Nephron progenitor cell (in vitro differentiated cells): ENCODE measurements around the gene MYH6.

Source experiments
- DNase-seq: peaks from one replicate; pipeline ENCODE4 v3.0.0; 2021
- H3K27ac Mint-ChIP-seq: 2 replicates; pipeline ENCODE4 v1.8.0; 2021; ENCODE audit warnings: mild to moderate bottlenecking, moderate library complexity, mixed read lengths
- H3K27me3 Mint-ChIP-seq: 2 replicates; pipeline ENCODE4 v1.8.0; 2021; ENCODE audit warnings: mild to moderate bottlenecking, low read depth, mixed read lengths; ENCODE audit not compliant: poor library complexity
- H3K36me3 Mint-ChIP-seq: 2 replicates; pipeline ENCODE4 v1.8.0; 2021; ENCODE audit warnings: low read depth, mixed read lengths
- H3K4me1 Mint-ChIP-seq: 2 replicates; pipeline ENCODE4 v1.8.0; 2021; ENCODE audit warnings: mixed read lengths
- H3K4me3 Mint-ChIP-seq: 2 replicates; pipeline ENCODE4 v1.8.0; 2021; ENCODE audit warnings: mild to moderate bottlenecking, moderate library complexity, mixed read lengths
- H3K9me3 Mint-ChIP-seq: 2 replicates; pipeline ENCODE4 v1.8.0; 2021; ENCODE audit warnings: mild to moderate bottlenecking, moderate library complexity, mixed read lengths
- CTCF ChIP-seq: fragments of 200-600 bp; sonication (generic); IDR thresholded peaks from 2 replicates; pipeline ENCODE4 v1.5.0; 2021; ENCODE audit warnings: antibody characterized with exemption

MYH6 gene

DNA sequence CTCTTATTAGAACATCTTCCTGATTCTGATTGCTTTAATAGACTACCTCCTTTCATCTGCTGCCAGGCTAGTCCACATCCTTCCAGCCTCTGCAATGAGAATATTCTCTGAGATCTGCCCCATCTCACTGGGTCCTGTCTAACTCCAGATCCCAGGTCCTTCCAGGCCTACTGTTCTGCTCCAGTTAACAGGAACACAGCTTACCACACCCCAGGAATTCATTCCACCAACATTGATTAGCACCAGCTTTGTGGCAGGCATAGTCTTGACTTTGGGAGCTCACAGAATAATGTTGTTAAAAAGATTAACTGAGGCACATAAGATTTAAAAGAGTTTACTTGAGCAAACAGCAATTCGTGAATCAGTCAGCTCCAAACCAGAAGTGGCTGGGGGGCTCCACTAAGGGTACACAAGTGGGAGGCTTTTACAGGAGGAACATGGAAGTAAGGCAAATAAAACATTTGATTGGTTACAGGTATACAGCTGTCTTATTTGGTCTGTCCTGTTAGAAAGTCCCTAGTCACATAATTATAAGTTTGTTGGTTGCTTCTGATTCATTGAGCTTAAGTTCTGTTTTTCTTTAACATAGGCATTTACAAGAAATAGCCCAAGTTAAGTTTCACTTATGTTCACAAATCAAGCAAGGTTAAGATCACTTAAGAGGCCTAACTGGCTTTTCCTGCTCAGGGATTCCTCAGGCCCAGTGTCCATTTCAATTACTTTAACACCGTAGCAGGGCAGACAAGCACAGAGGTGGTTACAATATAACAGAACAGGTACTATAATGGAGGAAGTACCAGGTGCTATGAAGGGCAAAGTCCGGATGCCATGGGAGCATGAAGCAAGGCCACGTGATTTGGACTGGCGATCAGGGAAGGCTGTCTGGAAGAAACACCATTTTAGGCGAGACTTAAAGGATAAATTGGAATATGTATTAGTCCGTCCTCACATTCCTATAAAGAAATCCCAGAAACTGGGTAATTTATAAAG is 39.6 kb upstream of the MYH6 start:
- H3K36me3 Mint-ChIP-seq = no peaks in the 10 kb centered on the region
- no peaks in the 10 kb centered on the region for H3K9me3 Mint-ChIP-seq
- no peak for TF ChIP-seq CTCF
- DNase-seq = no peak
- peak overlapping the region; percentile 46 for H3K27ac Mint-ChIP-seq
- no peak overlapping the region for H3K4me3 Mint-ChIP-seq
- H3K4me1 Mint-ChIP-seq = peaks cover under 1% of the 10 kb centered on the region
- peaks cover 21% of the 10 kb centered on the region for H3K27me3 Mint-ChIP-seq

DNA sequence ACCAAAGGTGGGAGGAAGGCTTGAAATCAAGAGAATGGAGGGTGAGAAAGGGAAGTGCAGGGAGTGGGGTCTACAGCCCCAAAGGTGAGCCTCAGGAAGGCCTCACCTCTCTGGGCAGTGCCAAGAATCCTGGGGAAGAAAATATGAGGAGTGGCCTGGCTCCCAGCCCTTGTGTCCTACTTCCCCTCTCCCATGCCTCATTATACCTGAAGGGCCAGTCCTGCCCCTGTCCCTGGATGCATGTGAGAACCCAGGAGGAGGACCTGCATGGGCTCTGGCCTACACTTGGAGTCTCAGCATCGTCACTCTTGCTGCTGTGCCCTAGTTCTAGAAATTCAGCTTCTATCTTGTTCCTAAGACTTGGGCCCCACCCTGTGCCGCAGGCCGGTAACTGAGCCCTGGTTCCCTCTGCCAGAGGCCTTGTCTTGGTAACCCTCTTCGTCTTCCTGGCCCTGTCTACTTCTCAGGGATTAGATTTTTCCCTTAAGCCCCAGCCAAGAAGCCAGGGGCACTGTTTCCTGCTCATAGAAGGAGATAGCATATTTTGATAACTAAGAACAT is 38.3 kb upstream of the MYH6 start:
- Mint-ChIP-seq H3K4me1 (peaks cover 6% of the 10 kb centered on the region), H3K4me3 (no peak overlapping the region), H3K27ac (no peak overlapping the region), H3K27me3 (peaks cover 26% of the 10 kb centered on the region), H3K9me3 (no peaks in the 10 kb centered on the region), H3K36me3 (no peaks in the 10 kb centered on the region)
- no peak for DNase-seq
- no peak for TF ChIP-seq CTCF

- no peak for TF ChIP-seq CTCF
- no peak overlapping the region for H3K27ac Mint-ChIP-seq
- H3K9me3 Mint-ChIP-seq = no peaks in the 10 kb centered on the region
- no peak overlapping the region for H3K4me3 Mint-ChIP-seq
- no peaks in the 10 kb centered on the region for H3K36me3 Mint-ChIP-seq
- peaks cover 11% of the 10 kb centered on the region for H3K4me1 Mint-ChIP-seq
- no peak for DNase-seq
- peaks cover 30% of the 10 kb centered on the region for H3K27me3 Mint-ChIP-seq
Measured at GRCh38 chr14:23445773-23446172, 37.7 kb upstream of the MYH6 start.

GRCh38 chr14:23444314-23444713 is 36.2 kb upstream of the MYH6 start:
- no peak for DNase-seq
- Mint-ChIP-seq H3K4me1 (peaks cover 15% of the 10 kb centered on the region), H3K27me3 (peaks cover 30% of the 10 kb centered on the region), H3K4me3 (no peak overlapping the region), H3K9me3 (no peaks in the 10 kb centered on the region), H3K27ac (no peak overlapping the region), H3K36me3 (no peaks in the 10 kb centered on the region)
- TF ChIP-seq CTCF = no peak

DNA sequence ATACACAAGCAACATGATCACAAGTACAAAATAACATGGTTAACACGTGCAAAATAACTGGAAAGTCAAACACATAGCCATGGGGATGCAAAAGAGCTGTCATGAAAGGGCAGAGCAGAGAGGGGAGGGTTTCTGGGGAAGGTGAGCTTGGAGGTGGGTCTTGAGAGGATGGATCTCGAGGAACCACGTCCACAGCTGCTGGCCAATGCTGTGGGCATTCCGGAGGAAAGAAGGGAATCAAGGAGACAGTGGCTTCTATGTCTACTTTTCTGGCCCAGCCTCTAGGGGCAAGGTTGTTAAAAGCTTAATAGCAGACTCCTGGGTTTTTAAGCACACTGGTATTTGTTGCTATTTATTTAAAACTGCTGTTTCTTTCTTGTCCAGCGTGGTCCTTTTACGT is 35.8 kb upstream of the MYH6 start:
- Mint-ChIP-seq H3K4me1 (peaks cover 17% of the 10 kb centered on the region), H3K27me3 (peaks cover 27% of the 10 kb centered on the region), H3K36me3 (no peaks in the 10 kb centered on the region), H3K4me3 (no peak overlapping the region), H3K9me3 (no peaks in the 10 kb centered on the region), H3K27ac (no peak overlapping the region)
- TF ChIP-seq CTCF = no peak
- DNase-seq = no peak
